DND-41 (cell line): Measurements from ENCODE around the gene TGFA.

Source experiments
- EZH2 ChIP-seq: IDR thresholded peaks from 3 replicates; pipeline ENCODE4 v1.6.1; 2012; ENCODE audit warnings: borderline replicate concordance, low read depth, mild to moderate bottlenecking, moderate library complexity, low read length, inconsistent platforms; ENCODE audit not compliant: severe bottlenecking
- TF ChIP-seq, protein P1 (sequence below): IDR thresholded peaks from 2 replicates; pipeline ENCODE4 v1.5.1; 2012; ENCODE audit warnings: borderline replicate concordance, low read length, moderate library complexity, mild to moderate bottlenecking; ENCODE audit not compliant: poor library complexity, severe bottlenecking; ENCODE audit errors: extremely low read depth

DNA sequence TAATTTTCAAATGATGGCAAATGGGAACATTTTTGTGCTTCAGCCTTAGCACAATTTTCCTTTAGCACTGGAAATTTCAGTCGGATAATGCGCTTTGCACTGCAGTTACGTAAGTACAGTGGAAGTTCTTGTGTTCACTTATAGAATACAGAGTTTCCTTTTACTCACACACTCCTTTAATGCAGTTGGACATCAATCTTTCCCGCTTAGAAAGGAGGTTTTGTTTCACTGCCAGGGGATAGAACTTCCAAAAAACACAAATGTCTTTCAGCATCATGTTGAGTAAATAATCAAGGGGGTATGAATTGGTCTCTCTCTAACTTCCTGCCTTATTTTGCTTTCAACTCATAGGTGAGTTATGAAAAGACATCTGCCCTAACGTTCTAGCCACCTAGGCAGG is 63.2 kb downstream of the TGFA start:
- TF ChIP-seq, protein P1, sequence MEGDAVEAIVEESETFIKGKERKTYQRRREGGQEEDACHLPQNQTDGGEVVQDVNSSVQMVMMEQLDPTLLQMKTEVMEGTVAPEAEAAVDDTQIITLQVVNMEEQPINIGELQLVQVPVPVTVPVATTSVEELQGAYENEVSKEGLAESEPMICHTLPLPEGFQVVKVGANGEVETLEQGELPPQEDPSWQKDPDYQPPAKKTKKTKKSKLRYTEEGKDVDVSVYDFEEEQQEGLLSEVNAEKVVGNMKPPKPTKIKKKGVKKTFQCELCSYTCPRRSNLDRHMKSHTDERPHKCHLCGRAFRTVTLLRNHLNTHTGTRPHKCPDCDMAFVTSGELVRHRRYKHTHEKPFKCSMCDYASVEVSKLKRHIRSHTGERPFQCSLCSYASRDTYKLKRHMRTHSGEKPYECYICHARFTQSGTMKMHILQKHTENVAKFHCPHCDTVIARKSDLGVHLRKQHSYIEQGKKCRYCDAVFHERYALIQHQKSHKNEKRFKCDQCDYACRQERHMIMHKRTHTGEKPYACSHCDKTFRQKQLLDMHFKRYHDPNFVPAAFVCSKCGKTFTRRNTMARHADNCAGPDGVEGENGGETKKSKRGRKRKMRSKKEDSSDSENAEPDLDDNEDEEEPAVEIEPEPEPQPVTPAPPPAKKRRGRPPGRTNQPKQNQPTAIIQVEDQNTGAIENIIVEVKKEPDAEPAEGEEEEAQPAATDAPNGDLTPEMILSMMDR: no peak
- TF ChIP-seq EZH2: no peak
